ENCODE data around the gene UPK2.
"Not testable (repeated sequence)": the region's sequence is repeated elsewhere in the genome, so short reads cannot be mapped to it uniquely, and the experiment has no call there.

The UPK2 gene

DNA sequence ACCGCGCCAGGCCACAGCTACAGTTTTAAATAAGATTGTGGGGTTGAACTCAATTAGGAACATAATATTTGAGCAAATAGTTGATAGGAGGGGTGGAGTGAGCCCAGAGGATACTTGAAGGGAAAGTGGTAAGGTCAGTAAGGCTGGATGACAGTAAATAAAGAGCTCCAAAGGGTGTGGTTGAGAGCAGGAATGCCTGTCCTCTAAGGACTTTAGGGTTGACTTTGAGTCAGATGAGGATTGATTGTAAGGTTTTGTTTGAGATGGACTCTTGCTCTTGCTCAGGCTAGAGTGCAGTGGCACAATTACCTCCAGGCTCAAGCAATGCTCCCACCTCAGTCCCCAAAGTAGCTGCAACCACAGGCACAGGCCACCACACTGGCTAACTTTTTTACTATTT is 17.9 kb downstream of the UPK2 start:
- DNase-seq (ENCODE audit: low read depth, low spot score), result no peak
- H3K4me1 ChIP-seq (ENCODE audit: control insufficient read depth, insufficient read depth, low read length), result no peaks in the 10 kb centered on the region
- H3K36me3 ChIP-seq (ENCODE audit: control insufficient read depth, insufficient read depth, low read length), result no peaks in the 10 kb centered on the region
- no peaks in the 10 kb centered on the region; the same call in 1 of the 2 replicates for H3K9me3 ChIP-seq (ENCODE audit: control insufficient read depth, insufficient read depth, low read length)
- H3K4me3 ChIP-seq (ENCODE audit: low read length), result no peak overlapping the region
- no CpG with 5 or more reads among the region's 2 CpGs for WGBS (ENCODE audit: insufficient coverage, insufficient read length)
- no peaks in the 10 kb centered on the region for H3K27me3 ChIP-seq (ENCODE audit: control insufficient read depth, insufficient read depth, low read length)
- no peak overlapping the region for H3K27ac ChIP-seq (ENCODE audit: low read length)

DNA sequence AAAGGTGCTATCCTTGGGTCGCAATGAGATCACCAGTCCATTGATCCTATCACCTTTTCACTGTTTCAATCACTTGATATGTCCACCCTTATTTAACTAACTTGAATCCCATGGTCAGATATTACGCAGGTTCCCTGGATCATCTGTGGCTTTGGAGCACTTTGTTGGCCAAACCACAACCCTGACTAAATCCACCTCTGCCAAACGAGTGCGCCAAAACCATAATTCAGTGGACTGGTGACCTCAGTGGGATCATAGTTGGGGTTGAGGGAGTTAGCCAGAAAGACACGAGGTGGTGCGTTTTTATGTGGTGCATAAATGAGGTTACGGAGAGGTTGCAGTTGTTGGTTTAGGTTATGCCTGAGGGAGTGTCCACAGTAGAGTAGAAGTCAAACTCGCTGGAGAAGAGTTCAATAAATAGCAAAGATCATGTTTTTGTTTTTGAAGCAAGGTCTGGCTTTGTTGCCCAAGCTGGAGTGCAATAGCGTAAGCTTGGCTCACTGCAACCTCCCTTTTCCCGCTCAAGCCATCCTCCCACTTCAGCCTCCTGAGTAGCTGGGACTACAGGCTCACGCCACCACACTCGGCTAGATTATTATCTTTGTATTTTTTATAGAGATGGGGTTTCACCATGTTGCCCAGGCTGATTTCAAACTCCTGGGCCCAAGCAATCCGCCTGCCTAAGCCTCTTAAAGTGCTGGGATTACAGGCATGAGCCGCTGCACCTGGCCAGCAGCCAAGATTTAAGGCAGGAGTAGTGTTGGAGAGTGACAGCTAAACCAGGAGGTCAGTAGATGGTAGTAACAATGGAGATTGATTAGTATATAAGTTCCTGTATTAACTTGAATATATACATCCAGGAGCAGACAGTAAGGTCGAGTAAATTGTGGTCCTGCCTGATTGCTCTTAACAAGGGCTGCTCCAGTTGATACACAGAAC is 19.9 kb downstream of the UPK2 start:
- Histone ChIP-seq H3K9me3 (ENCODE audit: control insufficient read depth, insufficient read depth, low read length) (no peaks in the 10 kb centered on the region; the same call in 1 of the 2 replicates), H3K4me3 (ENCODE audit: low read length) (no peak overlapping the region), H3K36me3 (ENCODE audit: control insufficient read depth, insufficient read depth, low read length) (no peaks in the 10 kb centered on the region), H3K27ac (ENCODE audit: low read length) (no peak overlapping the region), H3K4me1 (ENCODE audit: control insufficient read depth, insufficient read depth, low read length) (peaks cover 4% of the 10 kb centered on the region), H3K27me3 (ENCODE audit: control insufficient read depth, insufficient read depth, low read length) (no peaks in the 10 kb centered on the region)
- WGBS (ENCODE audit: insufficient coverage, insufficient read length), result no CpG with 5 or more reads among the region's 15 CpGs
- no peak for DNase-seq (ENCODE audit: low read depth, low spot score)

DNA sequence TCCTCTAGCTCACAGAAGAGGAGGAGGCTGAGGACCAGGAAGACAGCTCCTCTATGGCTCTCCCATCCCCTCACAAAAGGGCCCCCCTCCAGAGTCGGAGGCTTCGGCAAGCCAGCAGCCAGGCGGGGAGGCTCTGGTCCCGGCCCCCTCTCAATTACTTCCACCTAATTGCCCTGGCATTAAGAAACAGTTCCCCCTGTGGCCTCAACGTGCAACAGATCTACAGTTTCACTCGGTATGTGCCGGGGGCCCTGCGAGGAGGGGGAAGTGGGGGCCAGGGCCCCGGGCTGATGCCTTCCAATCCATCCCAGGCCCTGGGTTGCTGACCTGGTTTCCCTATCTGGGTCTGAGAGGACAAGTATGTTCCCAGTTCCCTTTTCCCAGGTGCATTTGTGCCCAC is 23.3 kb downstream of the UPK2 start:
- Histone ChIP-seq H3K9me3 (ENCODE audit: control insufficient read depth, insufficient read depth, low read length) (no peaks in the 10 kb centered on the region; the same call in 1 of the 2 replicates), H3K27me3 (ENCODE audit: control insufficient read depth, insufficient read depth, low read length) (no peaks in the 10 kb centered on the region), H3K4me1 (ENCODE audit: control insufficient read depth, insufficient read depth, low read length) (peaks cover 4% of the 10 kb centered on the region), H3K36me3 (ENCODE audit: control insufficient read depth, insufficient read depth, low read length) (no peaks in the 10 kb centered on the region), H3K27ac (ENCODE audit: low read length) (no peak overlapping the region), H3K4me3 (ENCODE audit: low read length) (no peak overlapping the region)
- no peak for DNase-seq (ENCODE audit: low read depth, low spot score)
- WGBS (ENCODE audit: insufficient coverage, insufficient read length), result no CpG with 5 or more reads among the region's 9 CpGs

DNA sequence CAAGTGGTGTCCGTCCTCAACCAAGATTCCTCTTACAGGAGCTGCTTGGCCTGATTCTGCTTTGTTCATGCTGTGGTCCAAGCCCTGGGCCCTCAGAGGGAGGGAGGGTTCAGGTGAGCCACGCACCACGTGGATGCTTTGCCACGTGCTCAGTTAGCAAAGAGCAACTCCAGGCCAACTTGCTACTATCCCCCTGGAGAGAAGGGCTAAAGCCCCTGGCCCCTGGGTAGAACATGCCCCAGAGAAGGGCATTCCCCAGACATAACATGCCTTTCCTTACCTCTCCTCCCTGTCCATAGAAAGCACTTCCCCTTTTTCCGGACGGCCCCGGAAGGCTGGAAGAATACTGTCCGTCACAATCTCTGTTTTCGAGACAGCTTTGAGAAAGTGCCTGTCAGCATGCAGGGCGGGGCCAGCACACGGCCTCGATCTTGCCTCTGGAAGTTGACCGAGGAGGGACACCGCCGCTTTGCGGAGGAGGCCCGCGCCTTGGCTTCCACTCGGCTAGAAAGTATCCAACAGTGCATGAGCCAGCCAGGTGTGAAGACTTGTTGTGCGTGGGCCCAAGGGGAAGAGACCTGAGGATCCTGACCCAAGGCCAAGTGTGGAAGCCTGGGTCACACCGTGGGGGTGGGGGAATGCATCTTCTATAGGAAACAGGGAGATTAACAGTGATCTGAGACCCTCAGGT is 24.2 kb downstream of the UPK2 start:
- Histone ChIP-seq H3K4me1 (ENCODE audit: control insufficient read depth, insufficient read depth, low read length) (peaks cover 4% of the 10 kb centered on the region), H3K4me3 (ENCODE audit: low read length) (no peak overlapping the region), H3K27ac (ENCODE audit: low read length) (no peak overlapping the region), H3K27me3 (ENCODE audit: control insufficient read depth, insufficient read depth, low read length) (no peaks in the 10 kb centered on the region), H3K9me3 (ENCODE audit: control insufficient read depth, insufficient read depth, low read length) (no peaks in the 10 kb centered on the region; the same call in 1 of the 2 replicates), H3K36me3 (ENCODE audit: control insufficient read depth, insufficient read depth, low read length) (no peaks in the 10 kb centered on the region)
- WGBS (ENCODE audit: insufficient coverage, insufficient read length), result no CpG with 5 or more reads among the region's 21 CpGs
- DNase-seq (ENCODE audit: low read depth, low spot score), result no peak

DNA sequence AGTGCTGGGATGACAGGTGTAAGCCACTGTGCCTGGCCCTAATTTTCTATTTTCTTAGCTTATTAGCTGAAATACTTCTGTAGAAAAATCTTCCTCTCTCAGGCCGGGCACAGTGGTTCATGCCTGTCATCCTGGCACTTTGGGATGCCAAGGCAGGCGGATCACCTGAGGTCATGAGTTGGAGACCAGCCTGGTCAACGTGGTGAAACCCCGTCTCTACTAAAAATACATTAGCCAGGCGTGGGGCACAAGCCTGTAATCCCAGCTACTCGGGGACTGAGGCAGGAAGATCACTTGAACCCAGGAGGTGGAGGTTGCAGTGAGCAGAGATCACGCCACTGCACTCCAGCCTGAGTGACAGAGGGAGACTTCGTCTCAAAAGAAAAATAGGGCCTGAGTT is 28.2 kb downstream of the UPK2 start:
- not testable (repeated sequence) for H3K9me3 ChIP-seq (ENCODE audit: control insufficient read depth, insufficient read depth, low read length); DNase-seq (ENCODE audit: low read depth, low spot score)

DNA sequence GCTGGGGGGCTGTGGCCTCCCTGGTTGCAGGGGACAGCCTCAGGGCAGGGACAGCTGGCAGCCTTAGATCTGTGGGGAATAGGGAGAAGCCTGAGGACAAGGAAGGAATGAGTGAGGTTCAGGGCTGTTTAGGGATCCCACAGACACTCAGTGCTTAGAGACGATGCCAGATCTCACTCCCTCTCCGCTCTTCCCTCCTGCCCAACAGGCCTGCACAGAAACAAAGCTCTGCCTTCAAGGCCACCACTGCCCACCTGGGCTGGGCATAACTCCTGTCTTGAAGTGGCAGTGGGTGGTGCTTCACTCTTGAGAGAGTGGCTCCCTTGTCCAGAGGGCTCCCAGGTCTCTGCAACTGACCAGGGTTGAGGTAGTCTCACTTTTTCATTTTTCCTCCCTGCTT is 28.7 kb downstream of the UPK2 start:
- Histone ChIP-seq H3K27ac (ENCODE audit: low read length) (no peak overlapping the region), H3K36me3 (ENCODE audit: control insufficient read depth, insufficient read depth, low read length) (no peaks in the 10 kb centered on the region), H3K4me3 (ENCODE audit: low read length) (no peak overlapping the region), H3K9me3 (ENCODE audit: control insufficient read depth, insufficient read depth, low read length) (no peaks in the 10 kb centered on the region), H3K27me3 (ENCODE audit: control insufficient read depth, insufficient read depth, low read length) (no peaks in the 10 kb centered on the region), H3K4me1 (ENCODE audit: control insufficient read depth, insufficient read depth, low read length) (peaks cover 4% of the 10 kb centered on the region)
- DNase-seq (ENCODE audit: low read depth, low spot score), result no peak
- no CpG with 5 or more reads among the region's 2 CpGs for WGBS (ENCODE audit: insufficient coverage, insufficient read length)

More for the DNA sequence above, 28.2 kb downstream of the UPK2 start:
- H3K4me1 ChIP-seq (ENCODE audit: control insufficient read depth, insufficient read depth, low read length); H3K27me3 ChIP-seq (ENCODE audit: control insufficient read depth, insufficient read depth, low read length); H3K4me3 ChIP-seq (ENCODE audit: low read length); H3K36me3 ChIP-seq (ENCODE audit: control insufficient read depth, insufficient read depth, low read length); H3K27ac ChIP-seq (ENCODE audit: low read length): not testable (repeated sequence)
- no CpG with 5 or more reads among the region's 8 CpGs for WGBS (ENCODE audit: insufficient coverage, insufficient read length)

DNA sequence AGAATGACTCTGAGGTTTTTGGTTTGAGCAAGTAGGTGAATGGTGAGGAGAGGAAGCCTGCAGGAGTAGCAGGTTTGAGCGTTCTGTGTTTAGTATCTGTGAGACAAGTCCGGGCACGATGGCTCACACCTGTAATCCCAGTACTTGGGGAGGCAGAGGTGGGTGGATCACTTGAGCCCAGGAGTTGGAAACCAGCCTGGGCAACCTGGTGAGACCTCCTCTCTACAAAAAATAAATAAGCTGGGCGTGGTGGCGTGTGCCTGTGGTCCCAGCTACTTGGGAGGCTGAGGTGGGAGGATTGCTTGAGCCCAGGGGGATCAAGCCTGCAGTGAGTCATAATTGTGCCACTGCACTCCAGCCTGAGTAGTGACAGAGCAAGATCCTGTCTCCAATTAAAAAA is 32.2 kb downstream of the UPK2 start:
- no peak overlapping the region for H3K4me3 ChIP-seq (ENCODE audit: low read length)
- no peaks in the 10 kb centered on the region for H3K27me3 ChIP-seq (ENCODE audit: control insufficient read depth, insufficient read depth, low read length)
- no peak overlapping the region for H3K27ac ChIP-seq (ENCODE audit: low read length)
- DNase-seq (ENCODE audit: low read depth, low spot score), result no peak
- no peaks in the 10 kb centered on the region for H3K4me1 ChIP-seq (ENCODE audit: control insufficient read depth, insufficient read depth, low read length)
- no CpG with 5 or more reads among the region's 5 CpGs for WGBS (ENCODE audit: insufficient coverage, insufficient read length)
- no peaks in the 10 kb centered on the region for H3K9me3 ChIP-seq (ENCODE audit: control insufficient read depth, insufficient read depth, low read length)
- no peaks in the 10 kb centered on the region for H3K36me3 ChIP-seq (ENCODE audit: control insufficient read depth, insufficient read depth, low read length)

DNA sequence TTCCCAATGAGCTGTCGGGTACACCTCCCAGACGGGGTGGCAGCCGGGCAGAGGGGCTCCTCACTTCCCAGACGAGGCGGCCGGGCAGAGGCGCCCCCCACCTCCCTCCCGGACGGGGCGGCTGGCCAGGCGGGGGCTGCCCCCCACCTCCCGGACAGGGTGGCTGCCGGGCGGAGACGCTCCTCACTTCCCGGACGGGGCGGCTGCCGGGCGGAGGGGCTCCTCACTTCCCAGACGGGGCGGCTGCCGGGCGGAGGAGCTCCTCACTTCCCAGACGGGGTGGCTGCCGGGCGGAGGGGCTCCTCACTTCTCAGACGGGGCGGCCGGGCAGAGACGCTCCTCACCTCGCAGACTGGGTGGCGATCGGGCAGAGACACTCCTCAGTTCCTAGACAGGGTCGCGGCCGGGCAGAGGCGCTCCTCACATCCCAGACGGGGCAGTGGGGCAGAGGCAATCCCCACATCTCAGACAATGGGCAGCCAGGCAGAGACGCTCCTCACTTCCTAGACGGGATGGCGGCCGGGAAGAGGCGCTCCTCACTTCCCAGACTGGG is 35.5 kb downstream of the UPK2 start:
- not testable (repeated sequence) for H3K27me3 ChIP-seq (ENCODE audit: control insufficient read depth, insufficient read depth, low read length); H3K9me3 ChIP-seq (ENCODE audit: control insufficient read depth, insufficient read depth, low read length); H3K36me3 ChIP-seq (ENCODE audit: control insufficient read depth, insufficient read depth, low read length); H3K4me3 ChIP-seq (ENCODE audit: low read length); DNase-seq (ENCODE audit: low read depth, low spot score); H3K27ac ChIP-seq (ENCODE audit: low read length); H3K4me1 ChIP-seq (ENCODE audit: control insufficient read depth, insufficient read depth, low read length)
- no CpG with 5 or more reads among the region's 44 CpGs for WGBS (ENCODE audit: insufficient coverage, insufficient read length)

DNA sequence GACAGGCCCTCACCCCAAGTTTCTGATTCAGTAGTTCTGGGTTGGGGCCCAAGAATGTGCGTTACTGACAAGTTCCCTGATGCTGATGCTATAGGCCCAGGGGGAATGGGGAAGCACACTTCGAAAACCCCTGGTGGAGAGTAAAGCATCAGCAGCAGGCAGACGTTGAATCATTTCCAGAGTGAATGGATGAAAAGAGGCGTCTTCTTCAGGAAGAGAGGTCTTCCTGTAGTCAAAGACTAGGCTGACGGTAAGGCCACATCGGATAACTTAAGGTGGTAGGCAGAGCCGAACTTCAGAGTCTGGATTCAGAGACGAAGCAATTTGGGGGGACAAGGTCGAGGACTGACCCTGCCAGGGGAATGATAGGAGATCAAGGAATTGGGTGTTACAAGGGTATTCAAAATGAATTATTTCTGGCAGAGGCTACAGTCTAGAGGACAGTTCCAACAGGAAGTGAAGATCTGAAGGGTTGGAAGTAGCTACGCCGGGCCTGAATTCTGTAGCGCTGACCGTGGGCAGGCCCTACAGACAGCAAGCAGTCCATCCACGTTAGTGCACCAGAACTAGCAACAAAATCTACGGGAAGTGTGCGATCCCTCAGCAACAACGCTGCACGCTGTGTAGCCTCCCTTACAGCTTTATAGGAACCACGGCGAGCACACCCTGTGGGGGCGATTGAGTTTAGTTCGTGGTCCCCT is 41.0 kb downstream of the UPK2 start:
- H3K4me3 ChIP-seq (ENCODE audit: low read length), result peak overlapping the region; percentile 70; the same call in 1 of the 2 replicates
- no peaks in the 10 kb centered on the region for H3K4me1 ChIP-seq (ENCODE audit: control insufficient read depth, insufficient read depth, low read length)
- no peak overlapping the region for H3K27ac ChIP-seq (ENCODE audit: low read length)
- DNase-seq (ENCODE audit: low read depth, low spot score), result no peak
- H3K9me3 ChIP-seq (ENCODE audit: control insufficient read depth, insufficient read depth, low read length), result no peaks in the 10 kb centered on the region
- no peaks in the 10 kb centered on the region for H3K36me3 ChIP-seq (ENCODE audit: control insufficient read depth, insufficient read depth, low read length)
- WGBS (ENCODE audit: insufficient coverage, insufficient read length), result no CpG with 5 or more reads among the region's 22 CpGs
- no peaks in the 10 kb centered on the region for H3K27me3 ChIP-seq (ENCODE audit: control insufficient read depth, insufficient read depth, low read length)
